AML-193 (cell line): ENCODE measurements around the gene NR4A2.
A peak's percentile ranks its signal among the peaks of the same experiment; 100 is the strongest.

ENCODE experiments used
- DNase-seq, 2 experiments: peaks; one replicate each; lab custom pipeline; 2025; lab: John Stamatoyannopoulos, UW

Gene NR4A2

DNA sequence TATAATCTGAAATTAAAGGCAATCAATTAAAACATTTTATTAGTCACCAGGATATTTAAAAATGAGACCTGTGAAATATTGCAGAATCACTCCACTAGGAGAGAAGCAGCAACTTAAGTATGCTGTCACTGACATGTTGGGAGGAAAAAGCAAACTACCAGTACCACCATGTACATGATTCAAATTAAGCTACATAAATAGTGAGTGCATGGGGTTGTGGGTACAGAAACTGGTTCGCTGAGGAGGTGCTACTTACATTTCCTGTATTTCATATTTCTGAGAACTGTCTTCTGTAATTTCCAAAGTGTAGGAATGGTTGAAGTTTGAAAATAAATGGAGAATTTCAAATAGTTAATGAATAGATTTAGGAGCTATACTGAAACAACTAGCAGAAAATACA lies 7.9 kb upstream of the NR4A2 start:
- DNase-seq: no peak

DNA sequence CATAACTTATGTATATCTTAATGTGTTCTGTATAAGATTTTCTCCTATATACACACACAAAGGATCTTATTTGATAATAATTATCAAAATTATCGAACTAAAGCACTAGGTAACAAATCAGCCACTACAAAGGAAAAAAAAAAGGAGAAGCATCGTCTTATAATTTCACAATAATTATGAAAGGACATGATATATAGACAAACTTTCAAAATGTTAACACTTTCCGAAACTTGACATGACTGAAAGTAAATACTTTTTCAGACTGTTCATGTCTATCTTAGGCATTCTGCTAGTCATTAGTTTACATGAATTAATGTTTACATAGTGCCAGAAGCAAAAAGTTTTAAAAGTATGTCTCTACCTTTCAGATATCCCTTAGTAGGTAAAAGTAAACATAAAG lies 7.3 kb upstream of the NR4A2 start:
- DNase-seq: no peak

DNA sequence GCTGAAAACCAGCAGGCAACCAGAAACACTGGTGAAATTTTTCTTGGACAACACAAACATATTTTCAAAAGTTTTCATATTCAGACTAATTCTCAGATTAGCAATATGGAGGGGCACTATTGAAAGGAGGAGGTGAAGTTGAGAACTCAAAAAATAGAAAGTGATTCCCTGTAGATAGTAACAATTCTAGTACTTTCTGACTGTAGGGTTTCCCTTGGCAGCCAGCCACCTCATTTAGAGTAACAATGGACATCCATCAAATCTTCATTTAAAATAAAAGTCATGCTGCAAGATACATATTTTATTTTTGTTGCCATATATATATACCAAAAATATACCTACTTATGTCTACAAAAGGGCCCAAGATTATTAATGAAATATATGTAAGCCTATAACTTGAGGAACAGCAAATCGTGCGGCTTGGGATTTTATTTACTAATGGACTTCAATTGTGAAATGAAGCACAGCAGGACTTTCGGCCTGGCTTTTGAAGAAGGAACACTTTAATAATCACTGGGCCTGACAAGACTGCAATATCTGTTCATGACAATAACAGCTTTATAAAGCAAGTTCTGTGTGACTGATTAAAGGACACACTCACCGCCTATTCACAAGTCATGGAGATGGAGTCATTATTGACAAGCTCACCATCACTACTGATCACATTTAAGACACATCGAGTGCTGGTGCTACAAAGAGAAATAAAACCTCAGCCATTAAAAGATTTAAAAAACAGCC lies 6.8 kb upstream of the NR4A2 start:
- no peak for DNase-seq

DNA sequence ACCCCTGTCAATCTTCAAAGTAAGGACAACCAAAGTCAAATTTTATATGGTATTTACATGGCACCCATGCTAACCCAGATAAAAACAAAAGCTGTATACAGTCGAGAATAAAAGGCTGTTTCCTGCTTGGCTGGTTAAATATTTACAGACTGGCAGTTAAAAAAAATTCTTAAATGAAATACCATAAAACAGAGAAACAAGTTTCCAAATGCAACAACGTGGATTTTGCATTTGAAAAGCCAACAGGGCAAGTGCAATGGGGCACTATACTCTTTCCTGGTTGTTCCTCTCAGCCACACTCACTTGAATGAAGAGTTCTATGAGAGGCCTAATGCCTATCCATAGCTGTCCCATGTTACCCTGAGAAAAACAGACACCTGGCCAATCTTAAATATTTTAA lies 6.1 kb upstream of the NR4A2 start:
- no peak for DNase-seq

GRCh38 chr2:156334496-156335478 lies 2.3 kb upstream of the NR4A2 start:
- peak; percentile 52 to 72 for DNase-seq

DNA sequence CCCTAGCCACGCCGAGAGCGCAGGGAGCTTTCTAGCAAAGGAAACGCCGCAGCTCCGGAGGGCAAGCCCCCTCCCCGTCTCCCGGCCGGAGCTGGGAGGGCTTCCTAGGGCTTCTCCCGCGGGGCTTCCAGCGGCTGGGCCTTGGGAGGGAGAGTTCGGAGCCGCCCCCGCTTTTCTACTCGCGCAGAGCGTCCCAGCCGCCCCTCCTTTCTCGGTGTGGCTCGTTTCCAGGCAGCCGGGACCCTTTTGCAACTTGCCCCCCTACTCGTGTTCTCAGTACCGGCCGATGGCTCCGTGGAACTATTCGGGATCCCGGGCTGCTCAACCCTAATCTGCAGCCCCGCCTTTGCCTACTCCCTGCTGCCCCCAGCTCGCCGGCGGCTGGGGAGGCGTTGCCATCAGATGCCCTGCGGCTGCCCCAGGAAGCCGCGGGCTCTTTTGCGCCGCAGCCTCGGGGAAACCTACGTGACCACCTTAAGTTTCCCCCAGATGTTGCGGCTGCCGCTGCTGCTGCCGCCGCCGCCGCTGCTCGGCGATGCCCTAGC lies 1.5 kb upstream of the NR4A2 start:
- peak; percentile 52 to 72 for DNase-seq

GRCh38 chr2:156333274-156333950 lies 891 bp upstream of the NR4A2 start:
- peak in 1 of 2 experiments; percentile 26 for DNase-seq

DNA sequence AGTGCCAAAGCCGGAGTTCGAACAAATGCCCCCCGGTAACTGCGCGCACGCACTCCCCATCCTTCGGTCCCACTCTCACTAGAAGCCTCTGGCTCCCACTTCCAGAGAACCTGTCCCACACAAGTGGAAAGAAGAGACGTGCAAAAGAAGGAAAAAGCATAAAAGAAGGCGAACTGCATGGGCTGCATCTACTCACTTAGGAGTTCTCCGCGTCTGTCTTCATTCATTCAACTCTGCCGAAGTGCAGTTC lies 312 bp downstream of the NR4A2 start:
- no peak for DNase-seq

DNA sequence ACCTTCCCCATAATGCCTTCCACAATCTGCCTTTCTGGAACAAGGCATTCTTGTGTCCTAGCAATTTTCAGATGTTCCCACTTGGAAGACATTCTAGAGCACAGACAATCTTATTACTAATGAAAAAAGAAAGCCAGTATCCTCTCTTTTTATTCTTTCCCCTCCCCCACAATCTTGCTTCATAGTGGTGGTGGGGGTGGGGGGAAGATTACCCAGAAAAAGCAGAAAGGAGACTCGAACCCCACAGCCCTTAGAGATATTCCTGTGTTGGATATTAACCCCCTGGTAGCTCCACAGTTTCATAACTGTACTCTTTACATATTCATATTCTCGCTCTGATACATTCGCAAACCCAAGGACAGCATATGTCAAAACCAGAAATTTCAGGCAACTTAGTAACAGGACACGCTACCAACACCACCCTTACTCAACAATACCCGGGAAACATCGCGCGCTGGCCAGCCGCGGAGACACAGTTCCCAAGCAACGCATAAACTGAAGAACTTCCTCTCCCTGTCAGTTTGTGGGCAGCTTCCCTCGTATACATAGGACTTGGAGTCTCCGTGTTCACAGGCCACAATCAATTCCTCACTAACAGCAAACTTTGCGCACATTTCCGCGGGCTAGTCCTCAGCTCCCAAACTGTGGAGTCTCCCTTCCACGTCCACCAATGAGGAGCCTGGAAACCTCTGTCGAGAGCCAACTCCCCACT lies 793 bp downstream of the NR4A2 start:
- no peak for DNase-seq

DNA sequence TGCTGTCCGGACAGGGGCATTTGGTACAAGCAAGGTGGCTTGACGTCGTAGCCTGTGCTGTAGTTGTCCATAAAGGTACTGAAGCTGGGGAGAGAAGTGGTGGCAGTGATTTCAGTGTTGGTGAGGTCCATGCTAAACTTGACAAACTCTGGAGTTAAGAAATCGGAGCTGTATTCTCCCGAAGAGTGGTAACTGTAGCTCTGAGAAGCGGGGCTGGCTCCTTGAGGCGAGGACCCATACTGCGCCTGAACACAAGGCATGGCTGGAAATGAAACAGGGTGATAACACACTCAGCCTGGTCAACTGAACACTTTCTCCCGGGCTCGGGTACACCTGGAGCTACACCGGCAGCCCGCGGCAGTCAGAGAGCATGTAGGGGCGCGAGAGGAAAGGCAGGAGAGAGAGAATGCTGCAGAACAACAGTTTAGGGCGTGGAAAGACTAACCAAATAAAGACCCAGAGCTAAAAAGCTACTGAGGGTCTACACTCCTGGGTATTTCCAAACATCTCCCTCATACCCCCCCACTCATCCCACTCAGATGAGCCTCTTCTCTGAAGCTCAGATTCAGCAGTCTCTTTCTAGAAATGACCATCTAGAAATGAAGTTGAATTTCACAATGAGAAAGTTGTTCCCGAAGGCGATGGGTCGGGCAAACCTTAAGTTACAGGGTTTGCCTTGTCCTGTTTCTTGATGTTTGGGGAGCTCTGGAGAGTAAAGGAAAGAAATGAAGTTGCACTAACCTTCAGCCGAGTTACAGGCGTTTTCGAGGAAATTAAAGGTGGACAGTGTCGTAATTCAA lies 2.4 kb downstream of the NR4A2 start:
- DNase-seq: no peak

DNA sequence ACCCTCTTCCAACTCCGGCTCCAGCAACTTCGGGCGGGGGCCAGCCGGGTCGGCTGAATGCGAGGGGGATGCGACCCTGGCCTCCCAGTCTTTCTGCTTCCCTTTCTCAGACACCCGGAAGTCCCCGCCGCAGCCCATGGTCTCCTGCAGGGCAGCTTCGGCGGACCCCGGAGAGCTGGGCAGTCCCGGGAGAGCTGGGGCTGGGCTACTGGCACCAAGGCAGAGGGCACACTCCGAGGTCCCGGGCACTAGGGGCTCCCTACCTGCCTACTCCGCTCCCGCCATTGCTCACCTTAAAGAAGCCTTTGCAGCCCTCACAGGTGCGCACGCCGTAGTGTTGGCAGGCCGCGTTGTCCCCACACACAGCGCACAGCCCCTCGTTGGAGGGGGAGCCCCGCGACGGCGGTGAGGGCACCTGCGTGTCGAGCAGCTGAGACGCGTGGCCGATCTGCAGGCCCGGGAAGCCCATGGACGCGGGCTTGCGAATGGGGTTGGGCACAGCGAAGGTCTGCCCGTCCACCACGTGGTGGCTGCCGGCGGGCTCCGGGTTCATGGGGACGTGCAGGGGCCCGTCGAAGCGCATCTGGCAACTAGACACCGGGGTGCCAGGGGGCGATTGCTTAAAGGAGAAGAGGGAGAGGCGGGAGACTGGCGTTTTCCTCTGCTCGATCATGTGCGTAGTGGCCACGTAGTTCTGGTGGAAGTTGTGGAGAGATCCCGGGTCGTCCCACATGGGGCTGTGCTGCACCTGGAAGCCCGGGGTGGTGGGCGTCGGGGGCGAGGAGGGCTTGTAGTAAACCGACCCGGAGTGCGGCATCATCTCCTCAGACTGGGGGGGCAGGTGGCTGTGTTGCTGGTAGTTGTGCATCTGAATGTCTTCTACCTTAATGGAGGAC lies 3.2 kb downstream of the NR4A2 start:
- DNase-seq: no peak

DNA sequence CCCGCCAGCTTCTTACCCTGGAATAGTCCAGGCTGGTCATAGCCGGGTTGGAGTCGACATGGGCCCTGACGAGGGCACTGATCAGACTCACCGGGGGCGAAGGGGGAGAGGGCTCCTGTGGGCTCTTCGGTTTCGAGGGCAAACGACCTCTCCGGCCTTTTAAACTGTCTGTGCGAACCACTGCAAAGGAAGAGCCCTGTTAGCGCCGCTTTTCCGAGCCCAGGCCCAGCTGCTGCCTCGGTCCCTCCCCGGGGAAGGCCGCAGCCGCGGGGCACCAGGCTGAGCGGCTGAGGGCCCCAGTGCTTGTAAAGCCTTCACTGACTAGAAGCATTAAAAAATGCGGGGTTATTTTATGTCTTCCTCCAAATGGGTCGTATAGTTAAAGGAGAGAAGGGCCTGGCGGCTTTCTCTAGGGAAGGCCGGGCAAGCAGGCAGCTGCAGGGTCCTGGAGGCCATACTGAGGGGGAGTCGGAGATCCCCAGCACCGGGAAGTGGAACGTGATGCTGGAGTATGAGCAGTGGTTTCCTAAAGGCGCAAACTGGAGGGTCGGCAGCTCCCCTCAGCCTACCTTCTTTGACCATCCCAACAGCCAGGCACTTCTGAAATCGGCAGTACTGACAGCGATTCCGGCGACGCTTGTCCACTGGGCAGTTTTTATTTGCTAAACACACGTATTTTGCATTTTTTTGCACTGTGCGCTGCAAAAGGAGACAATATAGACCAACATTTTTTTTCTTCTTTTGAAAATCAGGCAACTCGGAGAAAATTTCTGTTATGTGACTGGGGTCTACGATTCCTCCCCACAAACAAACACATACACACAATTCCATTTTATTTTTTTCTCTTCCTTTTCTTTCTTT lies 4.5 kb downstream of the NR4A2 start:
- no peak for DNase-seq

GRCh38 chr2:156326526-156327095 lies 5.9 kb downstream of the NR4A2 start:
- DNase-seq: no peak

GRCh38 chr2:156325688-156326525 lies 6.6 kb downstream of the NR4A2 start:
- no peak for DNase-seq

DNA sequence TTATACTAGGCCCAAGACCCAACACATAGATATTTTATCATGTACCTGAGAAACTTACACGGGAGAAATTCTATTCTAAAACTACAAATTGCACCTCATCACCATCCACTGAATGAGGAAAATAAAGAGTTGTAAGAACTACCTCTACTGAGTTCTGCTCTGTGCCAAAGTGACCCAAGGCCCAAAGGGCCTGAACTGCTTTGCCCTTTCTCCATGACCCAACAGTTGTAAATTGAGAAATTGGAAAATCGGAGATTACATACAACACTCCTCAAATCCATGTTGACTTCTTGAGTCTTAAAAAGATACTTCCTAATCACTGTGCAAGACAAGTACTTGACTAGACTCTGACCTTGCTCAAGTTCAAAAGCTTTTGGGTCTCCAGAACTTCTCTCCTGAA lies 8.8 kb downstream of the NR4A2 start:
- no peak for DNase-seq

DNA sequence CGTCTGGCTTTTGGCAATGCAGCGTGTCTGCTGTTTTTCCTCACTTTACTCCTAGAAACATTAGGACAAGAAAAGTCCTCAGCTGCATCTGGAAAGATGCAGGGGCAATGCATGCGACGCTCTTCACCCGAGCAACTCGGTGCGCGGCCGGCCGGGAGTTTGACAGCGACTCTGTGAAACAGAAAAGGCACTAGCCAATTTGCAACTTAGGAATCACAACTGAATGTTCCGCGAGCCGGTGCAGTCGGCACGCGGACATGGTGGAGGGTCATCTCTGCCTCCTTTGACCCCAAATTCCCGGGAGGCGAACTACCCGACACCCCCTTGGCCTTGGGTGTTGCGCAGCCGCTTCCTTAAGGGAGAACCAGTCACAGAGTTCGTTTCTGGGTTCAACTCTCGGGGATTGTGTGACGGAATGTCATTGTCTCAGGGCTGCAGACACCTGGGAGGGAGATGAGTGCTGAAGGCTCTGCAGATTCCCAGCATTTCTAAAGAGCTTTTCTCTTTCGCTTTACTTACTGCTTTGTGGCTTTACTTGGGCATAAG lies 9.8 kb downstream of the NR4A2 start:
- DNase-seq: no peak

DNA sequence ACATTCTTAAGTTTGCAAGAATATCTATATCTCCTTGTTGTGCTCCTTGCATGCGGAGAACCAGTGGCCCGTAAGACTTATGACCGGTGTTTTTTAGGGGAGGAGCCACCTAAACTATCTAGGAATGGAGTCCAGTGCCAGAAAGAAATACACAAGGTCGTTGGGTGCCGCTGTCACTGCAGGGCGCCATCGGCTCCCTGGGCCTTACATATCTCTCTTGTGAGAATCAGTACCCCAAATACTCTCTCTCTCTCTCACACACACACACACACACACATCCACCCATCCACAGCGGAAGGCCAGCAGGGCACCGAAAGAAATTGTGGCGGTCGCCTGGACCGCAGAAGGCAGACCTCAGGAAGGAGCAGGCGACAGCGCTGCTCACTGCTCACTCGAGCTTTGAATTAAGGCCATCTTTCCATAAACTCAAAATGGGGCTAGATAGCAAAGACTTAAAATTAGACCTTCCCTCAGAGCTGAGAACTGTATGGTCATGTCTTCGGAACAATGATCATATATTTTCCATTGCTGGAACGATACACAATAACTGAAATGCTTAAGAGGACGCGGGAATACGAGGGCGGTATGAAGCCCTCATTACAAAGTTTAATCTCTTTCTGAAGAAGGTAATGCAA lies 10.4 kb downstream of the NR4A2 start:
- DNase-seq: no peak
